ENCODE results near the gene NISCH.

Gene NISCH

DNA sequence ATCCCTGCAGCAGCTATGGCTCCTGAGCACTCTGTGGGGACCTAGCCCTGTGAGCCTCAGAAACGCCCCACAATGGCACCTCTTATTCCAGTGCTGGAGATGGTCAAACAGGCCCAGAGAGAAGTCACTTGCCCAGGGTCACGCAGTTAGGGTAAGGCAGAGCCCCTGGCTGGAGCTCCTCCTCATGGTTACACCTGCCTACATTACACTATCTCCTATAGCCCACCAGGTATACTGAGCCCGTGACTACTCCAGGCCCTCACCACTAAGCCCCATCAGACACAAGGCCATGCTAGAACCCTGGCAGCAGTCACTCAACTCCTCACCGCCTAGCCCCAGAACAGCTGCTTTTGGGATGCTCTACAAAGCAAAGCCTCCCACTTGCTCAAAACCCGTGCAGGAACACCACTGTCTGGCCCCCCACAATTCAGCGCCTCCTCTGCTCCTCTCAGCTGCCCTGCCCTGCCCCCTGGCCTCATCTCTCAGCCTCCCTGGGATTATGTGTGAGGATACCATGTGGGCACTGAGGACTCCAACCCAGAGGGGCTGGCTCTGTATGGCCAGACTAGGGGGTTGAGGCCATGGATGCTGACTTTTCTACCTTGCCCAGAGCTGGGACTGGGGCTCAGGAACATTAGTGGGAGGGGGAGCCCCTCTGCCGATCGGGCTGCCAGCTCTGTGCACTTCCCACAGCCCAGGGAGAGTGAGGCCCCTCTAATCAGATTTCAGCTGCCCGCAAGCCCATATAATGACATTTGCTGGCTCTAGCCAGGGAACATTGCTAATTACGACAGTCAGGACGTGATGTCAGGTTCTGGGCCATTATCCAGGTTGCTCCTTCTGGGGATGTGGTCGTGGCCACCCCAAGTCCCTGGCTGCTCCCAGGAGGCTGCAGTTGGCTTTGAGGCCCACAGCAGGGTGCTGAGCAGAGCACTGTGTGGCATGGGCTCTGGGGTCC is 74.3 kb downstream of the NISCH start:
- H3K4me1 Mint-ChIP-seq, result peaks cover 5 to 16% of the 10 kb centered on the region in 2 donors
- DNase-seq, result no peak

DNA sequence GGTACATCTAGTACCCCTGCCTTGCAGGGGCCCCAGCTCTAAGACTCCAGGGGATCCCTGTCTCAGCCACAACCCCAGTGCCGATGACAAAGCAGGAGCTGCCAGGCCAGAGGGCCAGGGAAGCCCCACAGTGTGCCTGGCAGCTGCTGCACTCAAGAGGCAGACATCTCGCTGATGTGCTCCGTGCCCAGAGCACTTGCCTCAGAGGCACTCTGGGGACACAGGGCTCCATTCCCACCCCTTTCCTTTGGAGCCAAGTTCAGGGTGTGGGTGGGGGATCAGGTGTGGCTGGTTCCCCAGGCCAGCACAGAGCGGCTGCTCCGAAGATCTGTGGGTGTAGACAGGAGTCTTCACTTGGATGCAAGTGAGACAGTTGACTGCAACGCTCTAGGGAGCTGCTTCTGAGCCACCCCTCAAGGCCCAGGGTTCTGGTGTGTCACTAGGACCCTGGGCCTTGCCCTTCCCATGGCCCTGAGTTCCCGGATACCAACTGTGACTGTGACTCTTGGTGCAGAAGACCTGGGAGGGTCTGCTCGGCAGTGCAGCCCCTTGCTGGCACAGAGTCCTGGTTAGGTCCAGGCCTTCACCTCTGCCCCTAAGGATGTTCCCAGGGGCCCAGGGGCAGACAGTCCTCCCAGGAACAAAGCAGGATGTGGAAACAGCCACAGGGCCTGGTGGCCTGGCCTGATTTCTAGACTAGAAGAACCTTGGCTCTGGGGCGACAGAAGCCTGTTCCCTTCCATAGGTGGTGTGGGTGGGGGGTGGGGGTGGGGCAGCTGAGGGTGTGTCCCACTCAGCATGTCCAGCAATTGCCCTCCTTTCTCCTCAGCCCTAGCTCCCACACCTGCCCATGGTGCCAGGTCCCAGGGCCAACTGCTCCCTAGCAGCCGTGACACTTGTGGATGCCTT is 75.8 kb downstream of the NISCH start:
- H3K4me1 Mint-ChIP-seq, result peaks cover 11 to 21% of the 10 kb centered on the region in 2 donors
- peaks cover 2 to 13% of the 10 kb centered on the region in 2 donors for H3K36me3 Mint-ChIP-seq
- no peak overlapping the region for H3K27ac Mint-ChIP-seq
- H3K4me3 Mint-ChIP-seq, result no peak overlapping the region
- ATAC-seq (replicated peaks), result no peak
- no peak for DNase-seq
- no peaks in the 10 kb centered on the region for H3K27me3 Mint-ChIP-seq
- H3K9me3 Mint-ChIP-seq, result no peaks in the 10 kb centered on the region

More for the DNA sequence above, 74.3 kb downstream of the NISCH start:
- ATAC-seq (replicated peaks), result no peak
- no peak overlapping the region for H3K27ac Mint-ChIP-seq
- H3K9me3 Mint-ChIP-seq, result no peaks in the 10 kb centered on the region
- peaks cover 3 to 18% of the 10 kb centered on the region in 2 donors for H3K36me3 Mint-ChIP-seq
- no peak overlapping the region for H3K4me3 Mint-ChIP-seq
- no peaks in the 10 kb centered on the region for H3K27me3 Mint-ChIP-seq

DNA sequence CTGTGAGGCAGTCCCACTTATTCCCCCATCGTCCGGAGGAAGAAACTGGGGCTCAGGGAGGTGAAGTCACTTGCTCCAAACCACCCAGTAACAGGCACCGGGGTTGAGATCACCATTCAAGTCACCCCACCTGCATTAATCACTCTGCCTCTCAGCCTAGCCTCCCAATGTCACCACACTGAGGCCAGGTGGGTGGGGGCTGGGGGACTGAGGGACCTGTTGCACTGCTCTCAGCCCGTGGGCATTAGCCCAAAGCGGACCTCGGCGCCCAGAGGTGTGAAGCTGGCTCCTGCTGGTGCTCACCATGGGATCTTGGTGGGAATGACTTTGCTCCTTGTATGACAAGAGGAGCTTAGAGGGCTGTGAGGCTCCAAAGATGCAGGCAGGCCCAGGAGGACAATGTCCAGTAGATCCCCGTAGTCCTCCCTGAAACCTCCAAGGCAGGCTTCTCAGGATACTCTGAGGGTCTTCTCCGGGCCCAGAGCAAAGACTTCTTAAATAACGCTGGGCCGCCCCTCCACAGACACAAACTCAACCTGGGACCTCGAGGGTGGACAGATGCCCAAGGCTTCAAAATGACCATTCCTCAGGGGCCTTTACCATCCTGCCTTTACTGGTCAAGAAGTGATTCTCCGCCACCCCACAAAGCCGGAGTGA is 76.6 kb downstream of the NISCH start:
- Mint-ChIP-seq H3K36me3 (peaks cover 4 to 15% of the 10 kb centered on the region in 2 donors), H3K4me1 (peaks cover 12 to 27% of the 10 kb centered on the region in 2 donors), H3K9me3 (no peaks in the 10 kb centered on the region), H3K27ac (no peak overlapping the region), H3K27me3 (no peaks in the 10 kb centered on the region), H3K4me3 (peak overlapping the region in 1 of 2 donors; percentile 84)
- ATAC-seq (replicated peaks), result no peak
- no peak for DNase-seq

DNA sequence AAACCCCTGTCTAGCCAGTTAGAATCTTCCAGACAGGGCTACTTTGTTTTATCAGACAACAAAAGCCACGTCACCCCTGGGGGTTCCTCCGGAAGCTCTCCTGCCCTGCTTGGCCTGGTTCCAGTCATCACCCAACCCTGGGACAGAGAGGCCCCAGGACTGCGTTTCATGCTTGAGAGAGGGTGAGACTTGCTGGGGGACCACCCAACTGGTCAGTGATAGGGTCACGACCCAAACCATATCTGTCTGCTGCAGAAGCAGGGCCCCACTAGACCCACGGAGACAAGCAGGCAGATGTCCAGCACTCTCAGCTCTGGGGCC is 77.1 kb downstream of the NISCH start:
- peak overlapping the region; percentile 84 for H3K27ac Mint-ChIP-seq
- H3K27me3 Mint-ChIP-seq, result no peaks in the 10 kb centered on the region
- H3K9me3 Mint-ChIP-seq, result no peaks in the 10 kb centered on the region
- peaks cover 6 to 12% of the 10 kb centered on the region in 2 donors for H3K36me3 Mint-ChIP-seq
- DNase-seq (no peak), ATAC-seq (replicated peaks) (no peak)
- peaks cover 14 to 30% of the 10 kb centered on the region in 2 donors for H3K4me1 Mint-ChIP-seq
- peak overlapping the region; percentile 77 to 84 for H3K4me3 Mint-ChIP-seq

DNA sequence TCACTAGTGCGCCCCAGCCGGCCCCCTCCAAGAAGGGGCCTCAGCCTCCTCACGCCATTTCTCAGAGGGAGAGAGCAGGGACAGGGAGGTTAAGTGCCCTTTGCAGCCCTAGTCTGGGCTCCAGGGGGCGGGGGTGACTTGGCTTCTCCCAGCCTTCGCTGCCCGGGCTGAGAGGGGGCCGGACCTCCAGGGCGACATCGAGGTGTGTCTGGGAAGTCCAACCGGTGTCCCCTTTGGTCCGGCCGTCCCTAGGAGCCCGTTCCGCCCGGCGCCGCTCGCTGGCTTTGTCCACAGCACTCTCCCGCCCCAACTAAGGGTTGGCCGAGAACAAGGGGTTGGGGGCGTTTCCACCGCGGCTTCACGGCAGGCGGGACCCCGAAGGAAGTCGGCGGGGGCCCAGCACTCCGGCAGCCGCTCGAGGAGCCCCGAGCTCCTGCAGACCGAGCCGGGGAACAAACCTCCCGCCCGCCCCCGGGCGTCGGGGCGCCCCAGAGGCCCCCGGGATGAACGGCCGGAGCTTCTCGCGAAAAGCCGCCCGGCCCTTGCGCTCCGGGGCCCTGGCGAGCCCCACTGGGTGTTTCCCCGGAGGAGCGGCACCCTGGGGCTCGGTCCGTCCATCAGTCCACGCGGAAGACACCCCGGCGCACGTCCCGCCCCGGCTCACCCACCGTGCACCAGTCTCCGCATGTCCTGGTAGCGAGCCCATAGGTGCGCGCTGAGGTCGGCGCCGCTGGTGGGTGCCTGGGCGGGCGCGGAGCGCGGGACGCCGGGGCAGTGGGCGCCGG is 77.6 kb downstream of the NISCH start:
- peak overlapping the region; percentile 77 to 84 for H3K4me3 Mint-ChIP-seq
- no peaks in the 10 kb centered on the region for H3K9me3 Mint-ChIP-seq
- DNase-seq (no peak), ATAC-seq (replicated peaks) (peak in 1 of 2 donors; percentile 4)
- H3K36me3 Mint-ChIP-seq, result peaks cover 10 to 12% of the 10 kb centered on the region in 2 donors
- no peaks in the 10 kb centered on the region for H3K27me3 Mint-ChIP-seq
- peaks cover 19 to 36% of the 10 kb centered on the region in 2 donors for H3K4me1 Mint-ChIP-seq
- peak overlapping the region; percentile 84 for H3K27ac Mint-ChIP-seq

DNA sequence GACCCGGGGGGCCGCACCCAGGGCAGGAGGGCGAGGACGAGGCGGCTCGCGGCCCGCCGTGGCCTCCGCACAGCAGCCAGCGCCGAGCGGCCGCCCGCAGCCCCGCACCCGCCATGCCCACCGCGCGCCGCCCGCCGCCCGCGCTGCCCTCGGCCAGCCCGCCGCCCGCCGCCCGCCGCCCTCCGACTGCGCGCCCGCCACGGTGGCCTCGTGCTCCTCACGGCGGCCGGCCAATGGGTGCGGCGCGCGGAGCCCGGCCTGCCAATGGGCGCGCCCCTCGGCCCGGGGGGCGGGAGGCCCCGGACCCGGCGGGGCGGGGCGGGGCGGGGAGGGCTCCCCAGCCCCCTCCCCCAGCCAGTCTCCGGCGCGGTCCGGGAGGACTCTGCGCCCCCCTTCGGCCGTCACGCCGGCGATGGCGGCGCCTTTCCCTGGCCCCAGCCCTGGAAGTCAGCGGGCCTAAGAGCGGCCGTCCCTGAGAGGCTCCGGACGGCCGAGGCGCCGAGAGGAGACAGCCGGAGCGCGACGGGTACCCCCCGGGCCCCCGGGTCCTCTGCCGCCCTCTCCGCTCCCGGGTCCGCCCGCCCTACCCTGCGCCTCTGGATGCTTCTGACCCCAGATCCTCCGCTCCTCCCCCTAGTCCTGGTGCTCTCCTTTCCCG is 78.3 kb downstream of the NISCH start, which contains the start of gene NT5DC2:
Gene NT5DC2 (minus strand): TSS at position 235 of the 658 bp plus-strand sequence. CDS start 120 bp downstream, at position 115.
- peaks cover 23 to 41% of the 10 kb centered on the region in 2 donors for H3K4me1 Mint-ChIP-seq
- peak within 1 kb of the TSS; percentile 80 to 84 for H3K4me3 Mint-ChIP-seq
- H3K36me3 Mint-ChIP-seq, result peaks cover 11 to 14% of the 10 kb centered on the region in 2 donors
- H3K27me3 Mint-ChIP-seq, result no peaks in the 10 kb centered on the region
- H3K27ac Mint-ChIP-seq, result peak within 1 kb of the TSS; percentile 87
- ATAC-seq (replicated peaks) (peak; percentile 31 to 32), DNase-seq (peak; percentile 48)
- H3K9me3 Mint-ChIP-seq, result no peaks in the 10 kb centered on the region

DNA sequence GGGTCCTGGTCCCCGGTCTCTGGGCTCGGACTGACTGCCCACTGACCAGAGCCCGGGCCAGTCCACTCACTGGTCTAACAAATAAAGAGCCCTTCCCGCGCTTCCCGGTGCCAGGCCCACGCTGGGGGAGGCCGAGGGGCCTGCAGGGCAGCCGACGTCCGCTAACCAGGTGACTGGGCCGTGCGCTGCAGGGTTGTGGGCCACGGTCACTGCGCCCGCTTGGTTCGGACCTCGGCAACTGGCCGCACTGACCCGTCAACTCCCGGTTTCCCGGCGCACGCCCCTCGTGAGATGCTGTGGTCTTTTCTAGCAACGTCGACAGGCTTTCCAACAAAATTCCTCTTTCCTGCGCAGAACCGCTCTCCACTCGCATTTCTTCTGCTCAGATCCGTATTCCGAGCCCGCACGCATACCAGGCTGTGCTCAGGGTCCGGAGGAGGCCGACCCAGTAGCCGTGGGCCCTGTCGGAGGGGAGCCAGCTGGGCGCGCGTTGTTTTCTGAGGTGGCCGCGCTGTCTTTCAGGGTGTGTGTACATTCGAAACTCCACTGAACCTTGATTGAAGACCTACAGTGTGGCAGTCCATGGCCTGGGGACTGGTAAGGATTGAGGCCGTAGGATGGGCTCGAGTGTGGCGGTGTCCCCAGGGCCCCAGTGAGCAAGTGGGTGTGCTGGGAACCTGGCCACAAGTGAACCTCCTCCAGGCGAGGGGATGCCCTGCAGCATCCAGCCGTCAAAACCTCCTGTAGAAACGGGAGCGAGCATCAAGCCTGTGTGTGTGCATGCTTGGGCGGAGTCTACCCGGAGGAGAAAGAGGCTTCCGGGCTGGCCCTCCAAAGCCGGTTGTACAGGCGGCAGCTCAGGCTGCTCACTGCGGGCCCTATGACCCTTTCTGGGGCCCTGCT is 79.1 kb downstream of the NISCH start:
- no peak for ATAC-seq (replicated peaks)
- peak overlapping the region; percentile 87 for H3K27ac Mint-ChIP-seq

DNA sequence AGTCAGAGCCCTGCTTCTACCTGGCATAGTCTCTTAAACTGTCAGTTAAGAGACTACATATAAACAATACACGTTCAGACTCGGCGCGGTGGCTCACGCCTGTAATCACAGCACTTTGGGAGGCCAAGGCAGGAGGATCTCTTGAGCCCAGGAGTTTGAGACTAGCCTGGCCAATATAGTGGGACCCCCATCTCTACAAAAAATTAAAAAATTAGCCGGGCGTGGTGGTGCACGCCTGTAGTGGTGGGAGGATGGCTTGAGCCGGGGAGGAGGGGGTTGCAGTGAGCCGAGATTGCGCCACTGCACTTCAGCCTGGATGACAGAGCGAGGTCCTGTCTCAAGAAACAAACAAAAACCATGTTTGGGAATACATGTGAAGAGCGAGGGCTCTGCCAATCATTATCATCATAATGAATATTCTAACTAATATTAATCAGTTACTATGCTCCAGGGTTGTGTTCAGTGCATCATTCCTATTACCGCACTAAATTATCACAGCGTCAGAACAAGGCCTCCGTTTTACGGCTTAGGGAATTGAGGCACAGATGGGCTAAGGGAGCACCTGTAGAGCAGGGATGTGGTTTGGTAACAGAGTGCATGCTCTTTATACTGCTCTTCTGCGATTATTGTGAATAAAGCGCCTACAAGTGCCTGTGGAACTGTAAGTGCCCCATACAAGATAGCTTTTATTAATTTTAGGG is 80.2 kb downstream of the NISCH start:
- no peaks in the 10 kb centered on the region for H3K27me3 Mint-ChIP-seq
- ATAC-seq (replicated peaks), result no peak
- no peak for DNase-seq
- H3K9me3 Mint-ChIP-seq, result peaks cover 0 to 3% of the 10 kb centered on the region in 2 donors
- H3K4me1 Mint-ChIP-seq, result peaks cover 30 to 50% of the 10 kb centered on the region in 2 donors
- peaks cover 17 to 22% of the 10 kb centered on the region in 2 donors for H3K36me3 Mint-ChIP-seq
- peak overlapping the region; percentile 97 to 99 for H3K4me3 Mint-ChIP-seq
- peak overlapping the region; percentile 3 for H3K27ac Mint-ChIP-seq

More for the DNA sequence above, 79.1 kb downstream of the NISCH start:
- peaks cover 30 to 49% of the 10 kb centered on the region in 2 donors for H3K4me1 Mint-ChIP-seq
- peak overlapping the region; percentile 80 to 82 for H3K4me3 Mint-ChIP-seq
- peaks cover 17 to 22% of the 10 kb centered on the region in 2 donors for H3K36me3 Mint-ChIP-seq
- no peak for DNase-seq
- H3K27me3 Mint-ChIP-seq, result no peaks in the 10 kb centered on the region
- H3K9me3 Mint-ChIP-seq, result peaks cover 0 to 3% of the 10 kb centered on the region in 2 donors

DNA sequence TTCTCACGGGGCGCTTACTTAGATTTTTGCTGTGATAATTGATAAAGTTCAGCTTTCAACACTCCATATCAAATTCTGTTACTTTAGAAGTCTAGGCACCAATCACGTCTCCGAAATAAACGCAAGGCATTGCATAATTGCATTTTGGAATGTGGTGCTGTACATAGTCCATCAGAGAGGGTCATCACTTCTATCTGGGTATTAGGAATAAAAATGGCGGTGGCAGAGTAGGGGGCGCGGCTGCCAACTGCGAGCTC is 80.6 kb downstream of the NISCH start:
- Mint-ChIP-seq H3K4me3 (peak overlapping the region; percentile 97 to 99), H3K36me3 (peaks cover 17 to 22% of the 10 kb centered on the region in 2 donors), H3K27me3 (no peaks in the 10 kb centered on the region), H3K4me1 (peaks cover 30 to 50% of the 10 kb centered on the region in 2 donors), H3K27ac (peak overlapping the region; percentile 42), H3K9me3 (peaks cover 0 to 3% of the 10 kb centered on the region in 2 donors)
- DNase-seq (no peak), ATAC-seq (replicated peaks) (no peak)

DNA sequence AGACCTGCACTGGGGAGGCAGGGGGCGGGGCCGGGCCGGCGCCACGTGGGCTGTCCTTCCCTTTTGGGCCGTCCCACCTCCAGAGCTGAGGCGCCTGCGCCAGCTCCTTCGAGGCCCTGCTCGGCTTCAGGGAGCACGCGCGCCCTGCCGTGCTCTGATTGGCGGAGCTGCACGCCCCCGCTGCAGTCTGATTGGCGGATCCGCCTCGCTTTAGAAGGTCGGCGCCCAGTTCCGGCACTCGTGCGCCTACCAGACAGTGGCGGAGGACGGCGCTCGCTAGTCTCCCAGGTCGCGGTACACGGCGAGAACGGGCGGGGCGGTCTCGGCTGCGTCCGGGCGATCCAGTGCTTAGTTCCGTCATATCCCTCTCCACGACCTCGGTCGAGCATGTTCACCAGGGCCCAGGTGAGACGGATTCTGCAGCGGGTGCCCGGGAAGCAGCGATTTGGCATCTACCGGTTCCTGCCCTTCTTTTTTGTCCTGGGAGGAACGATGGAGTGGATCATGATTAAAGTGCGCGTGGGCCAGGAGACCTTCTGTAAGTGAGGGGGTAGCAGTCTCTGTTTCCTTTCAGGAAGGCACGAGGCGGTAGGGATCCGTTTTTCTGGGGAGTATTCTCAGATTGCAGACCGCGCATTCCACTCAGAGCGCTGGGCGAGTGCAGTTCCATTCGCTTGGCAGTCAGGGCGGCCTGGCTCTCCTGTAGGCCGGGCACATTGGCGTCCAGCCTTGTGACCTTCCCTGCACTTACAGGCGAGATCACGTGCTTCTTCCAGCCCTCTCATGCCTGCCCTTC is 81.2 kb downstream of the NISCH start, which contains the start of gene UQCC5:
Gene UQCC5 (plus strand): TSS at position 237 of the 796 bp plus-strand sequence. CDS start 151 bp downstream, at position 388.
- H3K27ac Mint-ChIP-seq, result peak within 1 kb of the TSS; percentile 98
- H3K36me3 Mint-ChIP-seq, result peaks cover 17 to 25% of the 10 kb centered on the region in 2 donors
- DNase-seq, result peak; percentile 99
- peaks cover 30 to 50% of the 10 kb centered on the region in 2 donors for H3K4me1 Mint-ChIP-seq
- H3K4me3 Mint-ChIP-seq, result peak within 1 kb of the TSS; percentile 97 to 99
- ATAC-seq (replicated peaks), result peak; percentile 89 to 93
- H3K27me3 Mint-ChIP-seq, result no peaks in the 10 kb centered on the region
- peaks cover 0 to 3% of the 10 kb centered on the region in 2 donors for H3K9me3 Mint-ChIP-seq

DNA sequence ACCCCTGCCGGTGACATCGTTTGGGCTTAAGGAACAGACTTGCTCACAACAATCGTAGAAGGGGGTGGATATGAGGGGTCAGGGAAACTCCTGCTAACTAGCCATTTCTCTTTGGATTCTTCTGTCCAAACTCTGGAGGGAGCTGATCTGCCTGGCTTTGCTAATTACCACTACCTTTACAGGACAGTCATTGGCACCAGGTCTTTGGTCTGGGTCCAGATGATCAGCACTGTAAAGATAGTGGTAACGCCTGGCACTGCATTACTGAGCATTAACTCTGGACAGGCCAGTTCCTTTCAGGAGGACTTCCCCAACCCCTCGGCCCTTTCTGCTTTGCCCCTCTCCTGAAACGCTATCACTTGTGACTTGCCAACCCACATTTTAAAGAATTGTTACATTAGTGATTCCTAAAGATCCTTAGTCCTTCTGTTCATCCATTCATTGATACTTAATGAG is 81.8 kb downstream of the NISCH start:
- H3K36me3 Mint-ChIP-seq, result peaks cover 19 to 30% of the 10 kb centered on the region in 2 donors
- H3K4me3 Mint-ChIP-seq, result peak overlapping the region; percentile 97 to 99
- peaks cover 30 to 49% of the 10 kb centered on the region in 2 donors for H3K4me1 Mint-ChIP-seq

More for the DNA sequence above, 81.8 kb downstream of the NISCH start:
- ATAC-seq (replicated peaks) (no peak), DNase-seq (no peak)
- peak overlapping the region; percentile 98 for H3K27ac Mint-ChIP-seq
- peaks cover 0 to 3% of the 10 kb centered on the region in 2 donors for H3K9me3 Mint-ChIP-seq
- no peaks in the 10 kb centered on the region for H3K27me3 Mint-ChIP-seq

Measured in stimulated activated naive B cell treated with anti-CD40 and anti-IgM and Interleukin-4, amounts not matched to agents 10 μg/mL and 1 μg/mL and 100 μg/mL, for 72 hours (primary cell).